ENCODE data around the gene CCNJL.

- TF ChIP-seq CTCF (IDR thresholded peaks at IDR 0.05) = no peak
- no peak for TF ChIP-seq EZH2 (IDR thresholded peaks at IDR 0.05; ENCODE audit: borderline replicate concordance, insufficient read depth, low read depth, low read length, poor library complexity, severe bottlenecking)
Observed at GRCh38 chr5:160272264-160272663, 40.1 kb downstream of the CCNJL start.

Data from B cell (primary cell).